ES-I3 (cell line): ENCODE measurements around the gene RFPL2.
"Not testable (repeated sequence)": the region's sequence is repeated elsewhere in the genome, so short reads cannot be mapped to it uniquely, and the experiment has no call there.

Experiments
- H3K36me3 ChIP-seq: 2 replicates; pipeline ENCODE4 v1.6.1; 2013; ENCODE audit warnings: mild to moderate bottlenecking, low read length, control low read depth, moderate library complexity; ENCODE audit not compliant: insufficient read depth
- H3K4me1 ChIP-seq: 2 replicates; pipeline ENCODE4 v1.6.1; 2013; ENCODE audit warnings: mild to moderate bottlenecking, control low read depth, low read length; ENCODE audit not compliant: insufficient read depth
- H3K9ac ChIP-seq: 2 replicates; pipeline ENCODE4 v1.6.1; 2013; ENCODE audit warnings: low read depth, mild to moderate bottlenecking, low read length, moderate library complexity
- H3K9me3 ChIP-seq: 2 replicates; pipeline ENCODE4 v1.6.1; 2013; ENCODE audit warnings: mild to moderate bottlenecking, low read length, moderate library complexity; ENCODE audit not compliant: control insufficient read depth, insufficient read depth

Gene RFPL2

DNA sequence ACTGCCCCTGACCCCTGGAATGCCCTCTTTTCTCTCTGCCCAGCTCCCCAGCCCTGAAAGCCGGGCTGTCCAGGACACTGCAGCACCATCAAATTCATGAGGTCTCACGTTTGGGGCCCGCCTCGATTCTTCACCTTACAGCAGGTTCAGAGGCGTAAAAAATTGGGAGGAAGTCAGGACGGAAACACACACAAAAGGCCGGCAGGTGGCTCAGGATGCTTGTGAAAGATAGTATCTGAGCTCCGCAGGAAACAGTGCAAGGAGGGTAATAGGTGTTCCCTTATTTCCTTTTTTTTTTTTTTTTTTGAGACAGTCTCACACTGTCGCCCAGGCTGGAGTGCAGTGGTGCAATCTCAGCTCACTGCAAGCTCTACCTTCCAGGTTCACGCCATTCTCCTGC, 4.1 kb downstream of the RFPL2 start:
- no peaks in the 10 kb centered on the region for H3K9me3 ChIP-seq
- no peak overlapping the region for H3K9ac ChIP-seq
- H3K4me1 ChIP-seq: no peaks in the 10 kb centered on the region; the same call in 1 of the 2 replicates
- no peaks in the 10 kb centered on the region for H3K36me3 ChIP-seq

DNA sequence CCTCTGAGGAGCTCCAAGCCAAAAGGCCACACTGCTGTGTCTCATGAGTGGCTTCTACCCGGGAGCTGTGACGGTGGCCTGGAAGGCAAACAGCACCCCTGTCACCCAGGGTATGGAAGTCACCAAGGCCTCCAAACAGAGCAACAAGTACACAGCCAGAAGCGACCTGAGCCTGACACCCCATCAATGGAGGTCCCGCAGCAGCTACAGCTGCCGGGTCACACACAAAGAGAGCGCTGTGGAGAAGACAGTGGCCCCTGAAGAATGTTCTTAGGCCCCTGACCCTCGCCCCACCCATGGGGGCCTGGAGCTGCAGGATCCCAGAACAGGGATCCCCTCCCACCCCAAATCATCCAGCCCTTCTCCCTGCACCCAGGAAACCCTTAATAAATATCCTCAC, 4.9 kb downstream of the RFPL2 start:
- Histone ChIP-seq H3K9me3 (no peaks in the 10 kb centered on the region), H3K4me1 (no peaks in the 10 kb centered on the region; the same call in 1 of the 2 replicates), H3K9ac (no peak overlapping the region), H3K36me3 (no peaks in the 10 kb centered on the region)

DNA sequence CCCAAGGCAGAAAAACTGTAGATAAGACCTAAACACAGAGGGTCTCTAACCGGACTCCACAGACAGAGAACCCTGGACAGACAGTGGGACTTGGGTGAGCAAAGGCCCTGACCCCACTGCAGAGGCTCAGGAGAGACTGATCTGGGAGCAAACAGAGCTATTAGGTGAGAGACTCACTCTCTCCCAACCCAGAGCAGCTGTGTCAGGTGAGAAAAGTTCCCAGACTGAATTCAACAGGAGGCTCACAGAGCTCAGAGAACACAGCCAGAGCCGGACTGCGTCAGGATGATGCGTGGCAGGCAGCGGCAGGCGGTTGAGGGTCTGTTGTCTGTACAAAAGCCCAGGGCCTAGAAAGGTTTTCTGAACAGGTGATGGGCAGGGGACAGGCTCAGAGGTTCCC, 5.5 kb downstream of the RFPL2 start:
- H3K9ac ChIP-seq: no peak overlapping the region
- no peaks in the 10 kb centered on the region for H3K9me3 ChIP-seq
- no peaks in the 10 kb centered on the region; the same call in 1 of the 2 replicates for H3K4me1 ChIP-seq
- H3K36me3 ChIP-seq: no peaks in the 10 kb centered on the region

DNA sequence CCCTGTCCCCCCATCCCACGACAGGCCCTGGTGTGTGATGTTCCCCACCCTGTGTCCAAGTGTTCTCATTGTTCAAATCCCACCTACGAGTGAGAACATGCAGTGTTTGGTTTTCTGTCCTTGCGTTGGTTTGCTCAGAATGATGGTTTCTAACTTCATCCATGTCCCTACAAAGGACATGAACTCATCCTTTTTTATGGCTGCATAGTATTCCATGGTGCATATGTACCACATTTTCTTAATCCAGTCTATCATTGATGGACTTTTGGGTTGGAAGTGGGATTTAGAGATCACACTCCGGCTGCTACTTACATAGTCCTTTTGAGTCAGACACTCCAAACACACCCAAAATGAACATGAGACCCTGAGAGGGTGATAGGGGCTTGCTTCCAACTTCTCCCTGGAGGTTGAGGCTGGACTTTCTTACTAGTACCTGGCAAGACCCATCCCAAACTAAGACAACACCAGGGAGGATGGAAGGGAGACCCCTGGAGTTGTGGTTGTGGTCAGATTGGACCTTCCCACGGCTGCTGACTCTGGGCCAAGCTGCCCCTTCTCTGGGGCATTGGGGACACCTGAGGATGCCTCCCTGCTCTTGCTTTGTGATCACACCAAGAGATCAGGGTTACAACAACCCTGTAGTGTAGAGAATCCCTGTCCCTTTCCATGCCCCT, 7.2 kb downstream of the RFPL2 start:
- H3K36me3 ChIP-seq, H3K4me1 ChIP-seq, H3K9me3 ChIP-seq, H3K9ac ChIP-seq: not testable (repeated sequence)

DNA sequence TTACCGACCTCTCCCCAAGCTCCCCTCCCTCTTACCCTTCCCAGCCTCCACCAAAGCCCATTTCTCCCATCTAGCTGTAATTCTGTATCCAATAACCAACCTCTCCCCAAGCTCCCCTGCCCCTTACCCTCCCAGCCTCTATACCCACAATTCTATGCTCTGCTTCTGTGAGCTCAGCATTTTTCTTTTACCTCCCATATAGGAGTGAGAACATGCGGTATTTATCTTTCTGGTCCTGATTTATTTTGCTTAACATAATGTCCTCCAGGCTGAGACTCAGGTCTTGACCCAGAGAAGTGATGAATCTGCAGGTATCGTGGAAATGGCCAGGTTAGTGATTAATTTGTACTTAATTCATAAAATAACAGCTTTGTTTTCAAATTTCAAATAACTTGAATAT, 9.0 kb downstream of the RFPL2 start:
- H3K4me1 ChIP-seq, H3K36me3 ChIP-seq, H3K9ac ChIP-seq, H3K9me3 ChIP-seq: not testable (repeated sequence)

DNA sequence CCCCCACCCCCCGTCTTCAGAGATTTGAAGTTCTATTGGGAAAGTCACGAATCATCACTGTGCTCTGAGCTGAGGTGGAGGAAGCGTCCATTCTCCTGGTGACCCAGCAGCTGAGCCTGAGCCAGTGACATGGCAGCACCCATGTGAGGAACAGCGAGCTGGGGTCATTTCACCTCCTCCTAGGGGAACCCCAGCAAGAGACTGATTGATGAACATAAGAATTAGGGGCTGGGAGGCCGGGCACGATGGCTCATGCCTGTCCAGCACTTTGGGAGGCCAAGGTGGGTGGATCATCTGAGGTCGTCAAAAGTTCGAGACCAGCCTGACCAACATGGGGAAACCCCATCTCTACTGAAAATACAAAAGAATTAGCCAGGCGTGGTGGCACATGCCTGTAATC, 11.5 kb downstream of the RFPL2 start:
- not testable (repeated sequence) for H3K36me3 ChIP-seq, H3K9me3 ChIP-seq, H3K4me1 ChIP-seq, H3K9ac ChIP-seq

DNA sequence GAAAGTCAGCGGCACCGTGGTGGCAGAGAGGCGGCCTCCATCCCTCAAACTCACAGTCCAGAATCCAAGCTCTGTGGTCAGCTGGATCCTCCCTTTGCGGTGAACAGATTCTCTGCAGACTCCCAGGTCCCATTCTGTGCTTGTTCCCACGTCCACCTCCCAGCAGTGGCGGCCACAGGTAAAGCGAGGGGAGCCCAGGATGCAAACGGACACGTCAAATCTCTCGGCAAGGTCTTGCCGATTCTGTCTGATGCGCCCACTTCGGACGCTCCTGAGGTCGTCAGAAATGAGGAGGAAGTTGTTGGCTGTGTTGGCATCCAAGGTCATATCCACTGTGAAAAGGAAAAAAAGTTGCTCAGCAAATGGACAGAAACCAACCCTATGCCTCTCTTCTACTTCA, 13.9 kb downstream of the RFPL2 start:
- not testable (repeated sequence) for H3K36me3 ChIP-seq, H3K9ac ChIP-seq, H3K9me3 ChIP-seq, H3K4me1 ChIP-seq

DNA sequence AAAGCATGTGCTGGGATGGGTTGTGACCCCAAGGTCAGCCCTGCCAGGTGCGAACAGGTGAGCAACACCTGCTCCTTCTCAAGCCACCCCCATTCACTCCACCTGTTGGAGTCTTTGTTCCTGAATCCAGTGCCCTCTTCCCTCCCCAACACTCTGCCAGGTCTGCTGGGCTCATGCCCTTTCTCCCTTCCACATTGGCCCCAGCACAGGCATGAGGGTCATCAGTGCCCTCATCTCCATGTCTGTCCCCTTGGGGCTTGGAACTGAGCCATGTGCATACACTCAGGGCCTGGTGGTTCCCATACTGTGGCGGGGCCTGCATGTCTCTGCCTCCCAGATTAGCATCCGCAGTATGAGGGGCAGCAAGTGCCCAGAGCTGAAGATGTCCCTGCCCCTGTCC, 19.1 kb downstream of the RFPL2 start:
- no peaks in the 10 kb centered on the region for H3K4me1 ChIP-seq
- no peaks in the 10 kb centered on the region for H3K36me3 ChIP-seq
- no peak overlapping the region for H3K9ac ChIP-seq
- H3K9me3 ChIP-seq: no peaks in the 10 kb centered on the region

DNA sequence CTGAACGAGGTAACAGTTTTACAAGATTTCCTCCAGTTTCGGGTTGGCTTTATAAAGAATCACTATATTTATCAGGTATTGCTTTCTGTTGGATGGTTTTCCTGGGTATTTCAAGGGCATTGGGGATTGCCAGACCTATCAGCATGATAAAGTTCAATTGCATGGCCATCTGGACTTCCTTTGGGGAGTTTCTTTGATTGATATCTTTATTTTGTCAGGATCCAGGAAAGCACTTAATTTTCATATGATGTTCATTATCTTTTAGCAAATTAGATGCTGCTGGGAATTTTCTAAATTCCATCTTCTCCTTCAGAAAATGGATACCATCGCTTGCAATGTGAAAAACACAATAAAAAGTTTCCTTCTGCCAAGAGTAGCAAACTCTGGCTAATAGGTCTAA, 21.2 kb downstream of the RFPL2 start:
- H3K9me3 ChIP-seq: no peaks in the 10 kb centered on the region
- no peaks in the 10 kb centered on the region for H3K4me1 ChIP-seq
- no peak overlapping the region for H3K9ac ChIP-seq
- no peaks in the 10 kb centered on the region for H3K36me3 ChIP-seq

DNA sequence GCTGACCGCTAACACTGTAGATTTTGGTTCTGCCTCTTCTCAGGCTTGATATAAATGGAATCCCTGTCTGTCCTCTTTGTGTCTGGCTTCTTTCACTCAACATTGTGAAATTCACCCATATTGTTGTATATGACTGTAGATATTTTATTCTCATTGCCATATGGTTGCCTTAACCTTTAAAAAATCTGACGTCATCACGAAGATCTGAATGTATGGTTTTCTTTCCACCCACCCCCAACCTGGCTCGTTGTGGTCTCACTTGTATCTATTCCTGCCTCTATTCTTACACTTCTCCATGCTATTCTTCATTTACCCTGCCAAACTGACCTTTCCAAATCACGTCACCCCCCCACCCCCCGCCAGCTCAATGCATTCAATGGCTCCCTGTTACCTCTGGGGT, 23.8 kb downstream of the RFPL2 start:
- Histone ChIP-seq H3K36me3 (no peaks in the 10 kb centered on the region), H3K4me1 (no peaks in the 10 kb centered on the region), H3K9me3 (no peaks in the 10 kb centered on the region), H3K9ac (no peak overlapping the region)

DNA sequence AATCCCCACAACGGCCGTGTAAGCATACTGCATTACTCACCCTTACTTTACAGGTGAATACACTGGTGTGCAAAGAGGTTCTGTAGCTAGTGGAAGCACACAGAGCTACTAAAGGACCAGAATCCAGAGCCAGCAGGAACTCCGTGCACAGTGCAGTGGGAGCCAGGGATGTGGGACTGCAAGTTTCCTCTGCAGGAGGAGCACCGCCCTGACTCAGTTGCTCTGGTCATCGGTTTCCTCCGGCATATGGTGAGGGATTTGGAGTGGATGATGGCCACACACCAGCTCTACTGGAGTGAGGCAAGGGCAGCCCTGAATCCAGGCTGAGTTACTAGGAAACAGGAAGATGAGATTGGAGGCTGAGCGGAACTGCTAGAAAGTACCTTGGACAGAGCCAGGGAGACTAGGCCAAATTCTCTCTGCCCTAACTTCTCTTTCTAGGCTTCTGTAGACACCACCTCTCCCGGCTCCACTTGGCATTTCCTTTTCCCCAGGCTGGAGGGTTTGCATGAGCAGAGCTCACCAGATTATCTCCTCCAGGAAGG, 27.6 kb downstream of the RFPL2 start:
- Histone ChIP-seq H3K36me3 (no peaks in the 10 kb centered on the region), H3K9ac (no peak overlapping the region), H3K9me3 (no peaks in the 10 kb centered on the region), H3K4me1 (peaks cover 3% of the 10 kb centered on the region; the same call in 1 of the 2 replicates)

DNA sequence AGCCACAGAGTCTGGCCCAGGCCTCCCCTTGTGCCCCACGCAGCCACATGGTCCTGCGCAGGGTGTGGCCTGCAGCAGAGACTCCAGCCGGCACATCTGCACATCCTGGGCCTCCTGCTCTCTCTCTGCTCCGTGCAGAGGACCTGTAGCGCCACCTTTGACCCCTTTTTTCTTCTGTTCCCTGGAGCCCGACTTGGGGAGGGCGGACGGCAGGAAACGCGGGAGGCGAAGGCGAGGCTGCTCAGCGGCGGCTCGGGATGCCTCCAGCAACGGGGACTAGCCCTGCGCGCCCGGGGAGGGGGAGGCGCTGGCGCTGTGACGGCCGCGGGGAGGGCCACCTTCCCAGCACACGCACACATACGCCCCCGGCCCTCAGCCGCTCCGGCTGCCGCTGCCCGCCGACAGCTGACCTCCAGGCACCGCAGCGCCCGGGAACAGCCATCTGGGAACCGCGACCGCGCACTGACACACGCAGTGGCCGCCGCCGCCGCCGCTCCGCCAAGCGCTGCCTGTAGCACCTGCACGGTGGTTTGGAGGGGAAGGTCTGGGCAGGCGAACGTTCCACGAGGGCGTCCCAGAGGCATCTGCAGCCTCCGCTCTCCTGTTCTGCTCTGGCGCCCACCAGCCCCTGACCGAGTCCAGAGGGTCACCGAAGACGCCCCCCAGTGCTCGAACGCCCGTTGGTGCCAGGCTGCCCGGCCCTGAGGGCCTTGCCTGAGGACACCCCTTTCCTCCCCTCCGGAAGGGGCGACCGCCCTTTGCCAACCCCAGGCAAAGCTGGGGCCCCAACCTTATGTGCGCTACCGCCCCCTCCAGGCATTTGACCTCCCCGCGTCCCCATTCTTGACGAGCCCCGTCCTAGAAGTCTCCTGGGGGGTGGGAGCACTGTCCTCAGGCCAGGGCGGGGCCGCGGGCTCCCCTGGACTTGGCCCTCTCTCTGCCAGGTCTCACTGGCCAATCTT, 28.9 kb downstream of the RFPL2 start:
- H3K9me3 ChIP-seq: no peaks in the 10 kb centered on the region
- H3K4me1 ChIP-seq: peaks cover 3% of the 10 kb centered on the region; the same call in 1 of the 2 replicates
- peak overlapping the region; percentile 61; the same call in 1 of the 2 replicates for H3K9ac ChIP-seq
- H3K36me3 ChIP-seq: no peaks in the 10 kb centered on the region

DNA sequence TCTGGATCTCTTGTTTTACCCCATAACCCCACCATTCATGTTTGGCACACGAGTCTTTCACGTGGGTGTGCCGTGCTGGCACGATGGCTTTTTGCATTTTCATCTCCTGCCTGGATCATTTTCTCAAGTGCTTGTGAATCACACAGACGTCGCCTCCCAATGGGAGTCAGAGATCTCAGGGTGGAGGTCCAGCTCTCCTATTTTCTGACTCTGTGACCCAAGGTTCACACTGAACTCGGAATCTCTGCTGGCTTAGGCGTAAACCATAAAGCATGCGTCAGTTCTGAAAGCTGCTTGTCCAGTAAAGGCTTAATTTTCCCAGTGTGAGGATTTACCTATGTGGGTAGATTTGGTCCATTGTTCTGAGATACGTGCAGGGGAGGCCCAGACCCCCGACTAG, 29.8 kb downstream of the RFPL2 start:
- no peak overlapping the region for H3K9ac ChIP-seq
- no peaks in the 10 kb centered on the region for H3K9me3 ChIP-seq
- peaks cover 3% of the 10 kb centered on the region; the same call in 1 of the 2 replicates for H3K4me1 ChIP-seq
- H3K36me3 ChIP-seq: no peaks in the 10 kb centered on the region

DNA sequence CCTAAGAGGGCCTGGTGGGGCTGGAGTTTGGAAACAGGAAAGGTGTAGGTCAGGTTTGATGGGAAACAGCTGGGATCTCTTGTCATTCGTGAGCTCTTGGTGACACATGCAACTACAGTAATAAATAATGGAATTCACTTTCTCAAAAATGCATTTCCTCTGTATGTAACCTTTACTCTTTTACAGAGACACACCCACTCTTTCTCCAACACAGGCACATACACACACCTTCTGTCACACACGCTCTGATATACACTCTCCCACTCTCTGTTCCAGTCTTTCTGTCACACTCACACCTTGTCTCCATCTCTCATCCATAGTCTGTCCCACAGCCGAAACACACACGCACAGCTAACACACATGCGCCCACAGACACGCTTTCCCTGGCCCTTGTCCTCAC, 39.2 kb downstream of the RFPL2 start:
- no peak overlapping the region for H3K9ac ChIP-seq
- H3K36me3 ChIP-seq: no peaks in the 10 kb centered on the region
- H3K9me3 ChIP-seq: no peaks in the 10 kb centered on the region
- H3K4me1 ChIP-seq: no peaks in the 10 kb centered on the region
